Fibroblast of lung (primary cell): ENCODE measurements around the gene SRSF3.

ENCODE experiments used
- EZH2 ChIP-seq: IDR thresholded peaks from 2 replicates; pipeline ENCODE4 v1.5.1; 2012; ENCODE audit warnings: low read length, control low read depth, mild to moderate bottlenecking; ENCODE audit errors: missing control alignments
- TF ChIP-seq, protein P1 (sequence below), 2 donors: IDR thresholded peaks in 1 of 2; conservative IDR thresholded peaks in 1 of 2; 1 replicate in 1 of 2; 2 replicates in 1 of 2; pipeline ENCODE4 v1.5.1; 2011 to 2012; ENCODE audit warnings: low read length in 2 of 2, control low read depth in 1 of 2, inconsistent platforms in 1 of 2, low read depth in 1 of 2, mild to moderate bottlenecking in 1 of 2

DNA sequence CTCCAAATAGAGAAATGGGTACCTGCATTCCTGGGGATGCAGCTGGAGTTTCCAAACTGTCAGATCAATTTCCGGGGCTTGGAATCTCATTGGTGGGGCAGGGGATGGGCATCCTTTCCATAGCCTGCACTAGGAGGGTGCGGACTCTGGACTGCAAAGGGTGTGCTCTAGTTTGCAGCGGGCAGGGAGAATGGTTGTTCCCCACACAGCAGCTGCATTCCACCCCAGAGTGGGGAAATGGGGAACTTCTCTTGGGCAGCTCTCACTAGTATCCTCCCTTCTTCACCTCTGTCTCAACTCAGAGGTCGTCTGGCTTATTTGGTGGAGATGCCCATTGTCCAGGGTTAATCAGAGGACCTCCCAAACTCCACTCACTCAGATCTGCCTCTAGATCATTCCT, 49.8 kb downstream of the SRSF3 start:
- no peak for TF ChIP-seq EZH2
- TF ChIP-seq, protein P1, sequence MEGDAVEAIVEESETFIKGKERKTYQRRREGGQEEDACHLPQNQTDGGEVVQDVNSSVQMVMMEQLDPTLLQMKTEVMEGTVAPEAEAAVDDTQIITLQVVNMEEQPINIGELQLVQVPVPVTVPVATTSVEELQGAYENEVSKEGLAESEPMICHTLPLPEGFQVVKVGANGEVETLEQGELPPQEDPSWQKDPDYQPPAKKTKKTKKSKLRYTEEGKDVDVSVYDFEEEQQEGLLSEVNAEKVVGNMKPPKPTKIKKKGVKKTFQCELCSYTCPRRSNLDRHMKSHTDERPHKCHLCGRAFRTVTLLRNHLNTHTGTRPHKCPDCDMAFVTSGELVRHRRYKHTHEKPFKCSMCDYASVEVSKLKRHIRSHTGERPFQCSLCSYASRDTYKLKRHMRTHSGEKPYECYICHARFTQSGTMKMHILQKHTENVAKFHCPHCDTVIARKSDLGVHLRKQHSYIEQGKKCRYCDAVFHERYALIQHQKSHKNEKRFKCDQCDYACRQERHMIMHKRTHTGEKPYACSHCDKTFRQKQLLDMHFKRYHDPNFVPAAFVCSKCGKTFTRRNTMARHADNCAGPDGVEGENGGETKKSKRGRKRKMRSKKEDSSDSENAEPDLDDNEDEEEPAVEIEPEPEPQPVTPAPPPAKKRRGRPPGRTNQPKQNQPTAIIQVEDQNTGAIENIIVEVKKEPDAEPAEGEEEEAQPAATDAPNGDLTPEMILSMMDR (conservative IDR thresholded peaks at IDR 0.05 in 1 of 2, IDR thresholded peaks at IDR 0.05 in 1 of 2; ENCODE audit: low read depth in 1 of 2, low read length in 2 of 2): no peak
